Astrocyte (in vitro differentiated cells and primary cell): ENCODE data around the gene NAB2.

Source experiments
- CTCF ChIP-seq: IDR thresholded peaks from 2 replicates; pipeline ENCODE4 v1.5.1; 2011; ENCODE audit warnings: low read depth, mild to moderate bottlenecking, inconsistent platforms, low read length, moderate library complexity; ENCODE audit not compliant: insufficient read depth
- EZH2 ChIP-seq: IDR thresholded peaks from 2 replicates; pipeline ENCODE4 v1.6.1; 2012; ENCODE audit warnings: mild to moderate bottlenecking, low read length, inconsistent platforms; ENCODE audit not compliant: insufficient read depth

GRCh38 chr12:57141249-57141648 lies 52.3 kb downstream of the NAB2 start:
- TF ChIP-seq CTCF (no peak), EZH2 (no peak)
